ENCODE data around the gene CFAP69.

DNA sequence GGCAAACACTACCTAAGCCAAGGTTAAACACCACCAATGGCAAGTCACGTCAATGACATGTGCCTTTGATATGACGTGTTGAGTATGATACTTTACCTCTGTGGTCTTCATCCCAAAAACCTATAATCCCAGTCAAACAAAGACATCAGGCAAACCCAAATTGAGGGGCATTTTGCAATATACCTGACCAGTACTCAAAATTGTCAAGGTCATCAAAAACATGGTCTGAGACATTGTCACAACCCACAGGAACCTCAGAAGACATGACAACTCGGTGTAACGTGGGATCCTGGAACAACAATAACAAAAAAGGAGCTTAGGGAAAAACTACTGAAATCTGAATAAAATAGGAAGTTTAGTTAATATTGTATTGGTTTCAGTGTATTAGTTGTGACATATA lies 68.9 kb downstream of the CFAP69 start:
- TF ChIP-seq, protein P1, sequence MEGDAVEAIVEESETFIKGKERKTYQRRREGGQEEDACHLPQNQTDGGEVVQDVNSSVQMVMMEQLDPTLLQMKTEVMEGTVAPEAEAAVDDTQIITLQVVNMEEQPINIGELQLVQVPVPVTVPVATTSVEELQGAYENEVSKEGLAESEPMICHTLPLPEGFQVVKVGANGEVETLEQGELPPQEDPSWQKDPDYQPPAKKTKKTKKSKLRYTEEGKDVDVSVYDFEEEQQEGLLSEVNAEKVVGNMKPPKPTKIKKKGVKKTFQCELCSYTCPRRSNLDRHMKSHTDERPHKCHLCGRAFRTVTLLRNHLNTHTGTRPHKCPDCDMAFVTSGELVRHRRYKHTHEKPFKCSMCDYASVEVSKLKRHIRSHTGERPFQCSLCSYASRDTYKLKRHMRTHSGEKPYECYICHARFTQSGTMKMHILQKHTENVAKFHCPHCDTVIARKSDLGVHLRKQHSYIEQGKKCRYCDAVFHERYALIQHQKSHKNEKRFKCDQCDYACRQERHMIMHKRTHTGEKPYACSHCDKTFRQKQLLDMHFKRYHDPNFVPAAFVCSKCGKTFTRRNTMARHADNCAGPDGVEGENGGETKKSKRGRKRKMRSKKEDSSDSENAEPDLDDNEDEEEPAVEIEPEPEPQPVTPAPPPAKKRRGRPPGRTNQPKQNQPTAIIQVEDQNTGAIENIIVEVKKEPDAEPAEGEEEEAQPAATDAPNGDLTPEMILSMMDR (IDR thresholded peaks at IDR 0.05), result no peak
- no peak for TF ChIP-seq ZFX (IDR thresholded peaks at IDR 0.05; ENCODE audit: borderline replicate concordance)
